DMS53 treated with DMSO at 0.1 percent for 48 hours (cell line): Measurements from ENCODE around the gene PSMB3.
"Not testable (repeated sequence)": the region's sequence is repeated elsewhere in the genome, so short reads cannot be mapped to it uniquely, and the experiment has no call there.

ENCODE experiments used
- DNase-seq: peaks from one replicate; lab custom pipeline; 2025; ENCODE audit not compliant: unreplicated experiment; lab: John Stamatoyannopoulos, UW

PSMB3 gene

DNA sequence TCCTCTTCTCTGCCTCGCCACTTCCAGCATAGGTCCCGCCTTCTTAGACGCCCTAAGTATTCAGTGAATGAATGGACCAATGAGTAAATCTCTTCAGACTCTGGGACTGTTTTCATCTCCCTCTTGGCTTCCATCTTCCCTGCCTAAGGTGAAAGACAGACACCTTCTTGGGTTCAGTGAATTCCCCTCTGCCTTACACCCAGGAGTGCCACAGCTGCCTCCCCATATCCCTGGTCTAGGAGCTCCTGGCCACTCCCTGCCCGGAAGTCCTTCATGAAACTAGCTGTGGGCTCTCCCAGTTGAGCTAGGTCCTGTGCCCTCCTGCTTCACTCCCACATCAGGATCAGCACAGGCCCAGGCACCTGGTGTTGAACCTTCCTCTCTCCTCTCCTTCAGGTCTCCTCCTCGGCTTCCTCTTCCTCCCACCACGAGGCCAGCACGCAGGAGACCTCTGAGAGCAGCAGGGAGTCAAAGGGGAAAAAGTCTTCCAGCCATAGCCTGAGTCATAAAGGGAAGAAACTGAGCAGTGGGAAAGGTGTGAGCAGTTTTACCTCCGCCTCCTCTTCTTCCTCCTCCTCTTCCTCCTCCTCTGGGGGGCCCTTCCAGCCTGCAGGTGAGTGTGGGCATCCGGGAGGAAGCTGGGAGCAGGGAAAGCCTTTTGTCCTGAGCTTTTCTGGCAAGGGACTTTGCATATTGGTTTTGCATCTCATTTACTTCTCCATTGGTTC is 37.2 kb upstream of the PSMB3 start:
- no peak for DNase-seq

DNA sequence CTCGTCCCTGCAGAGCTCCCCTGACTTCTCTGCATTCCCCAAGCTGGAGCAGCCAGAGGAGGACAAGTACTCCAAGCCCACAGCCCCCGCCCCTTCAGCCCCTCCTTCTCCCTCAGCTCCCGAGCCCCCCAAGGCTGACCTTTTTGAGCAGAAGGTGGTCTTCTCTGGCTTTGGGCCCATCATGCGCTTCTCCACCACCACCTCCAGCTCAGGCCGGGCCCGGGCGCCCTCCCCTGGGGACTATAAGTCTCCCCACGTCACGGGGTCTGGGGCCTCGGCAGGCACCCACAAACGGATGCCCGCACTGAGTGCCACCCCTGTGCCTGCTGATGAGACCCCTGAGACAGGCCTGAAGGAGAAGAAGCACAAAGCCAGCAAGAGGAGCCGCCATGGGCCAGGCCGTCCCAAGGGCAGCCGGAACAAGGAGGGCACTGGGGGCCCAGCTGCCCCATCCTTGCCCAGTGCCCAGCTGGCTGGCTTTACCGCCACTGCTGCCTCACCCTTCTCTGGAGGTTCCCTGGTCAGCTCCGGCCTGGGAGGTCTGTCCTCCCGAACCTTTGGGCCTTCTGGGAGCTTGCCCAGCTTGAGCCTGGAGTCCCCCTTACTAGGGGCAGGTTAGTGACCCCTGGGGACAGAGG is 36.1 kb upstream of the PSMB3 start:
- no peak for DNase-seq

DNA sequence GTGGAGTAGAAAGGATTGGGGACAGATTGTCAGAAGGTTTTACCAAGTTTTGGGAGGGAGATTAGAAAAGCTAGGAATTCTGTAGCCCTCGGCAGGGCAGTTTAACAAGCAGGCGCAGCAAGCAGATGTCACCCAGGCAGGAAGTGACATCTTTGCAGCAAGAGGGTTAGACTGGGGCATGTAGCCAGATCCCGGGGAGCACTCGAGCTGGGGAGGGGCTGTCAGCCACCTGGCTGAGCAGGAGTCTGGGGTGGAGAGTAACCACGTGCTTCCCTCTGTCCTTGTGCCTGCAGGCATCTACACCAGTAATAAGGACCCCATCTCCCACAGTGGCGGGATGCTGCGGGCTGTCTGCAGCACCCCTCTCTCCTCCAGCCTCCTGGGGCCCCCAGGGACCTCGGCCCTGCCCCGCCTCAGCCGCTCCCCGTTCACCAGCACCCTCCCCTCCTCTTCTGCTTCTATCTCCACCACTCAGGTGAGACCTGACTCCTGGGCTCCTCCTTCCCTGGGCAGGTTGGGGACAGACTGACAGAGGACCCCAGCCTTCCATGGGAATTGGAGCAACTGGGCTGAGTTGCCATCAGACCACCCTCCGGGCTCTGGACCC is 35.3 kb upstream of the PSMB3 start:
- DNase-seq: no peak

DNA sequence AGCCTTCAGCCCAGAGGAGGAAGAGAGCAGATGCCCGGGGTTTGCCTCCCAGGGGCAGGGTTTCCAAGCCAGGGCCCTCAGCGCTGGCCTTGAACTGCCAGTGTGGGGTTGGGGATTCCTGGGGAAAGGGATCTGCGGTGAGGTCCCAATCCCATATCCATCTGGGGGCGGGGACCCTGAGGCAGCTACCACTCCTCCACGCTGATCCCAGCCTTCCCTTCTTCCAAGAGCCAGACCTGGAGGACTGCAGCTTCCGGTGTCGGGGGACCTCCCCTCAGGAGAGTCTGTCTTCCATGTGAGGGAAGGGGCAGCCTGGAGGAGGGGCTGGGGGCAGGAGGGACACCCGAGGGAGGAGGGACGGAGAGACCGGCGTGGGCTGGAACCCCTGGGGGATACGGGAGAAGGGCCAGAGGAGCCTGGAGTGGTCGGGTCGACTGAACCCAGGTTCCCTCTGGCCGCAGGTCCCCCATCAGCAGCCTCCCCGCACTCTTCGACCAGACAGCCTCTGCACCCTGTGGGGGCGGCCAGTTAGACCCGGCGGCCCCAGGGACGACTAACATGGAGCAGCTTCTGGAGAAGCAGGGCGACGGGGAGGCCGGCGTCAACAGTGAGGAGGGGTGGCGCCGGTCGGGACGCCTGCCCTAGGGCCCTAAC is 33.1 kb upstream of the PSMB3 start:
- DNase-seq: no peak

DNA sequence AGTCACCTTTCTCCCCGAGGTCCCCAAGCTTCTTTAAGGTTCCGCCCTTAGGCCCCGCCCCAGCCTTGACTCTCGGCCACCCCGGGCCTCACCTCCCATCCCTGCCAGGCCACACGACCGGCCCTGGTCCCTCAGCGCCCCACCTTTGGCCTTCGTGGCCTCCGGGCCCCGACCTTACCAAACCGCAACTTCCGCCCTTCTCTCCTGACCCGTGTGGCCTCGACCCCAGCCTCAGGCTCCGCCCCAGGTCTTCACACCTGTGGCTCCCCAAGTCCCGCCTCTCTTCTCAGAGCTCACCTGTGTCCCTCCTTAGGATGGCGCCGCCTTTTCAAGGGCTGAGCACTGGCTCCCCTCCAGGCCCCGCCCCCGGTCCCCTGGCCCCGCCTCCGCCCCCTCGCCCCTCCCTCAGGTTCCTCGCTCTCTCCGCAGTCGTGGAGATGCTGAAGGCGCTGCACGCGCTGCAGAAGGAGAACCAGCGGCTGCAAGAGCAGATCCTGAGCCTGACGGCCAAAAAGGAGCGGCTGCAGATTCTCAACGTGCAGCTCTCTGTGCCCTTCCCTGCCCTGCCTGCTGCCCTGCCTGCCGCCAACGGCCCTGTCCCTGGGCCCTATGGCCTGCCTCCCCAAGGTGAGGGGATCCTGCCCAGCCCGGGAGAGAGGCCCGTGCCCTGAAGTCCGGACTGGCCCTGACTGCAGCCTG is 32.4 kb upstream of the PSMB3 start:
- no peak for DNase-seq

DNA sequence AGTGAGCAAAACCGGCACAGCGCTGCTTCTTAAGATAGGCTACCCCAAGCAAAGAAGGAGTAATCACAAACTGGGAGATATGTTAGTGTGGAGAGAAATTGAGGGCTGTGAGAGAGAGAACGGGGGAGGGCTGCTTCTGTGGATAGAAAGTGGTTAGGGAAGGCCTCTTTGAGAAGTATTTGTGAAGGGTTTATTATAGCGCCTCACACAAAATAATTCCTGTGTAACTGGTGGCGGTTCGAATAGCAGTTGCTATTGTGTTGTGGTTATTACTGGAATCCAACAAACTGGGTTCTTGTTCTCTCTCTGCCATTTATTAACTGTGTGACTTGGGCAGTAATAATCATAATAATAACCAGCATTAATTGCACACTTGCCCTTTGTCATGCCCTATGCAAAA is 31.6 kb upstream of the PSMB3 start:
- no peak for DNase-seq

DNA sequence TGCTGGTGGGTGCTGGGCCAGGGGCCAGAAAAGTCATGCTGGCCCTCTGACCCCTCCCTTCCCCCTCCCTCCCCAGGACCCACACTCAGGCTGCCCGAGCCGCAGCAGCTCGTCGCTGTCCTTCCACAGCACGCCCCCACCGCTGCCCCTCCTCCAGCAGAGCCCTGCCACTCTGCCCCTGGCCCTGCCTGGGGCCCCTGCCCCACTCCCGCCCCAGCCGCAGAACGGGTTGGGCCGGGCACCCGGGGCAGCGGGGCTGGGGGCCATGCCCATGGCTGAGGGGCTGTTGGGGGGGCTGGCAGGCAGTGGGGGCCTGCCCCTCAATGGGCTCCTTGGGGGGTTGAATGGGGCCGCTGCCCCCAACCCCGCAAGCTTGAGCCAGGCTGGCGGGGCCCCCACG is 30.7 kb upstream of the PSMB3 start:
- DNase-seq: no peak

DNA sequence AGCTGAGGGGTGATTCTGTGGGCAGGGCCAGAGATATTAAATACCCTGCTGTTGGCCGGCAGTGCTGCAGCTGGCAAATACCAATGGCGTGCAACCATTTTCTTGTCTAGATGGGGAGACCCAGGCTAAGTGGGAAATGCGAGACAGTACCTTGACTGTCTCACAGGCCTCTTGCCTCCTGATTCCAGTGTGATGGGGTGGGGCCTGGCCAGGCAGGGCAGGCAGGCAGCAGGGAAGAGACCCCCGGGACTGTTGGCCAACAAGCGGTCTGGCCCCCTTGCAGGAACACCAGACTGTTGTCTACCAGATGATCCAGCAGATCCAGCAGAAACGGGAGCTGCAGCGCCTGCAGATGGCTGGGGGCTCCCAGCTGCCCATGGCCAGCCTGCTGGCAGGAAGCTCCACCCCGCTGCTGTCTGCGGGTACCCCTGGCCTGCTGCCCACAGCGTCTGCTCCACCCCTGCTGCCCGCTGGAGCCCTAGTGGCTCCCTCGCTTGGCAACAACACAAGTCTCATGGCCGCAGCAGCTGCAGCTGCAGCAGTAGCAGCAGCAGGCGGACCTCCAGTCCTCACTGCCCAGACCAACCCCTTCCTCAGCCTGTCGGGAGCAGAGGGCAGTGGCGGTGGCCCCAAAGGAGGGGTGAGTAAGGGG is 28.1 kb upstream of the PSMB3 start:
- no peak for DNase-seq

DNA sequence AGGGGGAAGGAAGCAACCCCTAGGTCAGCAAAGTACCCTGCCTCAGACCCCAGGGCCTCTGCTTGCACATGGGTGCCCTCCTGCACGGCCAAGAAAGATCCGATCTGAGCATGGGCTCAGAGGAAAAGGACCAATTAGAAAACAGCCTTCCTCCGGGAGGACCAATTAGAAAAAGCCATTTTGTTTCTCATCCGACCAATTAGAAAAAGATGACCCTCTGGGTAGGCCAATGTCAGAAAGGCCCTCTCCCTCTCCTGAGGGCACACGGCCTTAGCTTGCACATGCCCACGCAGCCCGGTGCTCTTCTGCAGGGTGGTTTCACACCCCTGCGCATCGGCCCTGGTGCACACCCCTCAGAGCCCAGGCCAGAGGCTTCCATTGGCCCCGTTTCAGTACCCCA is 27.5 kb upstream of the PSMB3 start:
- no peak for DNase-seq

DNA sequence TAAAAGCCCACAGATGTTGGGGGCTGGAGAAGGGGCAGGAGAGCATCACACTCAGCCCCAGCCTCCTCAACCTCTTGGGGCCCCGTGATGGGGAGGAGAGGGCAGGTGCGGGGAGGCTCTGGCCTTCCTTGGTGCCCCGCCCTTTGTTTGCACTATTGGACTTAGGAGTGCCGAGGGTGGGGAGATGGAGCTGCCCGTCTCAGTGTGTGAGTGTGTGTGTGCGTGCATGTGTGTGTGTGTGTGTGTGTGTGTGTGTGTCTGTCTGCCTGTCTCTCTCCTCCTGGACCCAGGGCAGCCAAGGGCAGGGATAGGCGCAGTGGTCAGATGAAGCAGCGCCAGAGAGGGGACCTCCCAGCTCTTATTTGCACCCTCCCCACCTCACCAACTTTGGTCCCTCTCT is 26.4 kb upstream of the PSMB3 start:
- not testable (repeated sequence) for DNase-seq

DNA sequence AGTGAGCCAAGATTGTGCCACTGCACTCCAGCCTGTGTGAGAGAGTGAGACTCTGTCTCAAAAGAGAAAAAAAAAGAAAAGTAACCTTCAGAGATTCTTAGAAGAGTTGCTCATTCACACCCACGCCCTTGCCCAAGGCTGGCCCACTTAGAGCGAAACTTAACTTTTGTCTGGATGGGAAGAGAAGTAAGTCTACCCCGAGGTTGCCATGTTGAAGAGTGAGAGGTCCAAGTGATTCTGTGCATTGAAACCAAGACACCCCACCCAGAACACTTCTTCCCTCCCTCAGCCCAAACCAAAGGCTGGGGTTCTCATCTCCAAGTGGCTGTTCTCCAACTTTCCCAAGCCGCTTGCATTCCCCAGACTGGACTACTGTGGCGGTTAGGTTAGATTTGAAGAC is 24.8 kb upstream of the PSMB3 start:
- no peak for DNase-seq

DNA sequence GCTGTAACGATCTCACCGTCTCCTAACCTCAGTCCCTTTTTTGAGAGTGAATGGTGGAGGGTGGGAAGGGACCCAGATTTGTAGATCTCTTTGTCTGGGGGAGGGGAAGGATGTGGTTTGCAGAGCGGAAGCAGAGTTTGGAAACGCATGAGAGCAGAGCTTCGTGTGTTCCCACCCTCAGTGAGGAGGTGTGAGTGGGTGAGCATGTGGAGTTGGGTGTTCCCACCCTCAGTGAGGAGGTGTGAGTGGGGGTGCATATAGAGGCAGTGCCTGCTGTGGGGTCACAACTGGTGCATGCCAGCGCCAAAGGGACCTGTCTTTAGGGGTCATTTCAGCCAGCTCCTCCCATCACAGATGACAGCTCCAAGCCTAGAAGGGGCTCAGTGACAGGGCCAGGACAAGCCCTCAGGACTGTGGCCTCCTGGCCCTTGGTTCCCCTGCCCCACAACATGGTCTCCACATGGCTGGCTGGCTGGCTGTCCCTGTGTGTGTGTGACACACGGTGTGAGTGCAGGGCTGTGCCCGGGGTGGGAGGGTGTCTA is 24.2 kb upstream of the PSMB3 start:
- no peak for DNase-seq

DNA sequence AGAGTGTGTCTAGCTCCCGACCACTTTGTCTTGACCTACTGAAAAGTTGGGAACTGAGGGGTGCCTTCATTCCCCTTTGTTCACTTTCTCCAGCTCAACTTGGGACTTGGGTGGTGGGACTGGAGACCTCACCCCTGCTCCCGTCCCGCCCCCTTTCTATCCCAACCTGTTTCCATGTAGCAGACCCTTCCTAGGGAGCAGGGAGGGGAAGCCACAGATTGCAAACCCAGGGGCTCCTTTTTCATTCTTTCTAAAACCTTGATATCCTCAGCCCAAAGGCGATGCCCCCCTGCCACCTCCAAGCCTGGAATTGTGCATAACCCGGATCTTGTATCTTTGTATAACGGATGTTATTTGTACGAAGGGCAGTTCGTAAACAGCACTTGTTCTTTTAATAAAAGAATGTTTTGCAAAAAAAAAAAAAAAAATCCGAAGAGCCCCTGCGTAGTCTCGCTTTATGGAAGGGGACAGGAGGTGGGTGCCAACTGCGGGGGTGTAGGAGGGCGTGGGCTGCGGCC is 23.1 kb upstream of the PSMB3 start:
- no peak for DNase-seq

DNA sequence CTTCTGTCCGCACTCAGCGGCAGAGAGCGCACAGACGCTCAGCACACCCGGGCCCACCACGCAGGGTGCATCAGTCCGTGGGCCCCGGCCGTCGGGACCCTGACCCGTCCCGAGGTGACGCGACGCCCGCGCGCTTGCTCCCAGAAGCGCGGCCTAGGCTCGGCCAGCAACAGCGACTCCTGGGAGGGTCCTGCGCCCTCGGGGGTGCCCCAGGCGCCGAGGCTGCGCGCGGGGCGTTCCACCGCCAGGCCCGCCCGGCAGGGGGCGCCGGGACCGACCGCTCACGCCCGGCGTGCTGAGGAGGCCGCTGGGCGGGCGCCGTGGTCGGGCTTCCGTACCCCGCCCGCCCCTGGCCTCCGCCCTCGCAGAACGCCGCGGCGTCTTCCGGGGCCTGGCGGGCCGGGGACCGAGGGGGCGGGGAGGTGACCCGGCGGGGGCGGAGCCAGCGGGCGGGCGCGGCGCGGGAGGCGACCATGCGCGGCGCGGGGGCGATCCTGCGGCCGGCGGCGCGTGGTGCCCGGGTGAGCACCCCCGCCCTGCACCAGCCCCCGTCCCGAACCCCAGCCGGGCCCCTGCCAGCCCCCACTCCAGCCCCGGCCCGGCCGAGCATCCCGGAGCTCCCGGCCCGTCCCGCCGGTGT is 22.5 kb upstream of the PSMB3 start, which contains the start of gene CISD3:
Gene CISD3 (plus strand): TSS at position 456 of the 640 bp plus-strand sequence. CDS start 18 bp downstream, at position 474.
- DNase-seq: peak; percentile 25

DNA sequence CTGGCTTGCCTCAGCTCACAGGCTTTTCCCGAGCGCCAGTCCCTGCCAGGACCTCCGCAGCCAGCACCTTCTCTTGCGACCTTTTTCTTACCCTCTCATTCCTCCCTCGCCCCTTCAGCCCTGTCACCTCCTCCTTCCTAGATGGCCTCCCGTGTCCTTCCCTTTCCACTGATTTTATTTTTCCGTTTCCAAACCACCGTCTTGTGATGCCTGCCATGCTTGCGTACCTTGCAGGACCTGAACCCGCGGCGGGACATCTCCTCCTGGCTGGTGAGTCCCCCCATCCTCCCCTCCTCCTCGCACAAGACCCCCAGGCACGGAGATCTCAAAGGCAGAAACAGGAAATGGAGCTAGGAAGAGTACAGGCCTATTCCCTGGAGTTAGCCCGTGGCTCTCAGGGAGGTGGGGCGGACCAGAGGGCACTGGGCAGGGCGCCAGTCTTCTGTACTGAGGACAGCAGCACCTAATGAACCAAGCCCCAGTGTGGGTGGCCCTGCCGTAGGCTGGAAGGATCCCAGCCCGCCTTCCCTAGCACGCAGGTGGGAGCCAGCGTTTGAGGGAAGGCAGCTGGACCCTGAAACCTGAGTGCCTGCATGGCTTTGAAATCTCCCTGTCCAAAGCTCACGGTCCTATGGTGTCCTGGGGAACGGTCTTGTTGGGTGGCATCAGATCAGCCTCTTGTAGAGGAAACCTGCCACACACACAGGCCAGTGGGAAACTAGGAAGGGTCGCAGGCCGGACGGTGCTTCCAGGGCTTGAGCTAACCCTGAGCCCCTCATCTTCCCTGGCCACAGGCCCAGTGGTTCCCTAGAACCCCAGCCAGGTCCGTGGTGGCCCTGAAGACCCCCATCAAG is 21.8 kb upstream of the PSMB3 start:
- DNase-seq: no peak

DNA sequence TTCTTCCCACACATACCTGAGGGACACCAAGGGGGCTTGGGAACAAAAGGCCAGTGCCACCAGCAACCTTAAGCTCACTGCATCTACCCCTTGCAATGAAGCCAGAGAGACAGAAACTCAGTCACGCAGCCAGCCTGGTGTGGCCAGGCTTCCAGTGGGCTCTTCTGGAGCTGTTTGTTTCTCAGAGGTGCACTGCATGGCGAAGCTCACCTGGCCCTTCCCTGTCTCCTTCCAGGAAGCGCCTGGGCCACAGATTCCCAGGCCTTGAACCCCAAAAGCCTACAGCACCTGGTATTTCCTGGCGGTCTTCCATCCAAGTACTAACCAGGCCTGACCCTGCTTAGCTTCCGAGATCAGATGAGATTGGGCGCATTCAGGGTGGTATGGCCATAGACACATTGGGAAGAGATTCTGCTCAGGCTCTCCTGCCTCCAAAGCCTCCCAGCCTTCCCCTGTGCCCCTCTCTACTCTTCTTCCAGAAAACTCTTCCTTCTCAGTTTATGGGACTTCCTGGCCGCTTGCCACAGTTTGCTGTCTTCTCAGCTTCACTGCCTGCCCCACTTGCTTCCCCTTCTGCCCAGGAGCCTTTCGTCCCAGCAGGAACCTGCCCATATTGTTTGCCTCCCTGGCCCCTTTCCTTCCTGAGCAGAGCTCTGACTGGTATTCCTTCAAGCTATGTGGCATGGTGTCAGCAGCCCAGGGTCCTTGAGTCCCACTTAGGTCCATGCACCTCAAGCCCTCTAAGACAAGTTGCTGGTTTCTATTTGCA is 20.8 kb upstream of the PSMB3 start:
- DNase-seq: no peak

DNA sequence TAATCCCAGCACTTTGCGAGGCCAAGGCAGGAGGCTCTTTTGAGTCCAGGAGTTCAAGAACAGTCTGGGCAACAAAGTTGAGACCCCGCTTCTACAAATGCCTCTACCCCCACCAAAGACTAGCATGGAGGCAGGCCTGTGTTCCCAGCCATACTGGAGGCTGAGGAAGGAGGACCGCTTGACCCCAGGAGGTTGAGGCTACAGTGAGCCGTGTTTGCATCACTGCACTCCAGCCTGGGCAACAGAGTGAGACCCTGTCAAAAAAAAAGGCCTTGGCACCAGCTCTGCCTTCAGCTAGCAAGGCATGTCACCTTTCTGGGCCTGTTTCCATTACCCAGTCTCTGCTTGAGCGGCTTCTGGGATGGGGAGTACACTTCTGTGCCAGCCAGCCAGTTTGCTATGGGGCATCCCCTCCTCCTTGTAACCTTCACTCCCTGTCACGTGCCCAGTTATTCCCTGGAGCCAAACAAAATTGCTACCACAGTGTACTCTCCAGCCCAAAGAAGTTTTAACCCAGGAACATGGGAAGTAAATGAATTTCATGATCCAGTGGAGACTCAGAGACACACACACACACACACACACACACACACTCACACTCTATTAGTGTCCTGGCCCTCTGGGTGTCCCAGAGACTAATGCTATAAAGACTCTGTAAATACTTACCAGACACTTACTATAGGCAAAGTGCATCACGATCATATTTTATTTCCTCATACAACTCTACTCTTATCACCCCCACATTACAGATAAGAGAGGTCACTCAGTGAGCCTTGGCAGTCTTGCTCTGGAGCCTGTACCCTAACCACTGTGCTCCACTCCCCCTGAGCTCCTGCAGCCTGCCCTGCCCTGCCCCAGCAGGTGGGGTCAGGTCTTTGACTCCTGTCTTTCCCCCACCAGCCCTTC is 19.9 kb upstream of the PSMB3 start:
- DNase-seq: no peak
